ENCODE measurements around the gene ST6GALNAC5. TPM values are rescaled to one million over a fixed set of nuclear protein-coding genes. Genes with fewer than 3 reads are reported as not detected.

The ST6GALNAC5 gene
- total and polyA plus RNA-seq, 2 donors (not counting 3 experiments of a cell fraction or from before 2014, with no cell fraction given): not detected

GRCh38 chr1:77039739-77040138 lies 172.5 kb downstream of the ST6GALNAC5 start:
- H3K9ac ChIP-seq (replicated peaks; ENCODE audit: extremely low read depth, insufficient read depth, low read length): no peak overlapping the region
- no peak overlapping the region for H3K4me2 ChIP-seq (ENCODE audit: insufficient read depth, low read length)
- intact Hi-C loops (cut with micrococcal nuclease): no loop called here
- H3K79me2 ChIP-seq (ENCODE audit: control insufficient read depth, insufficient read depth, low read length): no peaks in the 10 kb centered on the region
- no TSS peak for BruUV-seq (replicated peaks)
- no peak overlapping the region for H3K4me3 ChIP-seq (replicated peaks in 1 of 3; ENCODE audit: insufficient read depth in 1 of 3, low read depth in 1 of 3, low read length in 3 of 3)
- H3K9me1 ChIP-seq (replicated peaks; ENCODE audit: control insufficient read depth, extremely low read depth, insufficient read depth, low read length): no peaks in the 10 kb centered on the region
- no peak for DNase-seq (ENCODE audit: low read depth, low spot score)
- H3K4me1 ChIP-seq (ENCODE audit: control insufficient read depth, extremely low read depth, insufficient read depth, low read length): no peaks in the 10 kb centered on the region
- no peaks in the 10 kb centered on the region for H3K9me3 ChIP-seq (replicated peaks; ENCODE audit: control insufficient read depth, insufficient read depth, low read length)
- no peak overlapping the region for H3K27ac ChIP-seq (ENCODE audit: insufficient read depth, low read depth, low read length)
- no peak overlapping the region for H2AFZ ChIP-seq (ENCODE audit: low read depth, low read length)
- no peaks in the 10 kb centered on the region for H4K20me1 ChIP-seq (replicated peaks; ENCODE audit: control insufficient read depth, extremely low read depth, insufficient read depth, low read length)
- CTCF ChIA-PET: no interaction called here
- no peak for FAIRE-seq
- dilution Hi-C loops (cut with MboI; ENCODE audit: extremely low pct_ligation_motif_present, low sequenced_read_pairs): no loop called here
- no peaks in the 10 kb centered on the region for H3K36me3 ChIP-seq (ENCODE audit: control insufficient read depth in 2 of 2, extremely low read depth in 1 of 2, insufficient read depth in 2 of 2, low read length in 2 of 2)
- no peak for TF ChIP-seq MYC (IDR thresholded peaks at IDR 0.05; ENCODE audit: low read depth, low read length)
- no peak for TF ChIP-seq GATA2 (IDR thresholded peaks at IDR 0.05; ENCODE audit: insufficient read depth, insufficient read length, low read depth, low read length)
- no peak for TF ChIP-seq EZH2 (IDR thresholded peaks at IDR 0.05; ENCODE audit: borderline replicate concordance, low read depth, low read length, severe bottlenecking)
- no peak for TF ChIP-seq CTCF (IDR thresholded peaks at IDR 0.05; ENCODE audit: extremely low read depth in 1 of 2, insufficient read depth in 1 of 2, low read depth in 1 of 2, low read length in 2 of 2)
- no peak for TF ChIP-seq POLR2AphosphoS5 (IDR thresholded peaks at IDR 0.05; ENCODE audit: insufficient read depth, low read depth, low read length)
- no peaks in the 10 kb centered on the region for H3K27me3 ChIP-seq (ENCODE audit: control insufficient read depth in 2 of 2, insufficient read depth in 2 of 2, low read length in 2 of 2)
- POLR2A ChIA-PET: no interaction called here

DNA sequence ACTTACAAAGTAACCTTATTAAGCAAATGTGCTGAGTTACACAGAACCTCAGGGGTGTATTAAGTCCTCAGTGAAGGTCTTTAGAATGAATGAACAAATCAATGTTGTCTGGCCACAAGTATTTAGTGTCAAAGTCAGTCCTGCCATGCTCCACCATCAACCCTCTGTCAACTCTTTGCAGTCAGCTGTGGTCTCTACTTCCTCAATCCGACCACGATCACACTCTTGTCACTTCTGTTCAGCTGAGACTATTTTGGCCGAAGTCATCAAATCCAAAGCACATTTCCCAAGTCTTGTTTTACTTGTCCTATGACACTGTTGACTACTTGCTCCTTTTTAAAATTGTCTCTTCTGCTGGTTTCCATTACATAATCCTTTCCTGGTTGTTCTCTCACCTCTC lies 173.5 kb downstream of the ST6GALNAC5 start:
- dilution Hi-C loops (cut with MboI; ENCODE audit: extremely low pct_ligation_motif_present, low sequenced_read_pairs): no loop called here

More for the DNA sequence above, 173.5 kb downstream of the ST6GALNAC5 start:
- H3K36me3 ChIP-seq (ENCODE audit: control insufficient read depth in 2 of 2, extremely low read depth in 1 of 2, insufficient read depth in 2 of 2, low read length in 2 of 2): no peaks in the 10 kb centered on the region
- TF ChIP-seq POLR2AphosphoS5 (IDR thresholded peaks at IDR 0.05; ENCODE audit: insufficient read depth, low read depth, low read length) (no peak), JUN (IDR thresholded peaks at IDR 0.05; ENCODE audit: borderline replicate concordance, insufficient read depth, insufficient read length, low read depth) (no peak), EZH2 (IDR thresholded peaks at IDR 0.05; ENCODE audit: borderline replicate concordance, low read depth, low read length, severe bottlenecking) (no peak), POLR2A (IDR thresholded peaks at IDR 0.05; ENCODE audit: low read depth, low read length) (no peak), CTCF (IDR thresholded peaks at IDR 0.05; ENCODE audit: extremely low read depth in 1 of 2, insufficient read depth in 1 of 2, low read depth in 1 of 2, low read length in 2 of 2) (no peak)
- no peaks in the 10 kb centered on the region for H3K9me1 ChIP-seq (replicated peaks; ENCODE audit: control insufficient read depth, extremely low read depth, insufficient read depth, low read length)
- DNase-seq (ENCODE audit: low read depth, low spot score) (no peak), FAIRE-seq (no peak)
- CTCF ChIA-PET: no interaction called here
- H3K27me3 ChIP-seq (ENCODE audit: control insufficient read depth in 2 of 2, insufficient read depth in 2 of 2, low read length in 2 of 2): no peaks in the 10 kb centered on the region
- no peaks in the 10 kb centered on the region for H3K79me2 ChIP-seq (ENCODE audit: control insufficient read depth, insufficient read depth, low read length)
- H3K4me1 ChIP-seq (ENCODE audit: control insufficient read depth, extremely low read depth, insufficient read depth, low read length): no peaks in the 10 kb centered on the region
- no peaks in the 10 kb centered on the region for H3K9me3 ChIP-seq (replicated peaks; ENCODE audit: control insufficient read depth, insufficient read depth, low read length)
- no peak overlapping the region for H3K4me3 ChIP-seq (replicated peaks in 1 of 3; ENCODE audit: insufficient read depth in 1 of 3, low read depth in 1 of 3, low read length in 3 of 3)
- POLR2A ChIA-PET: no interaction called here
- H2AFZ ChIP-seq (ENCODE audit: low read depth, low read length): no peak overlapping the region
- H3K4me2 ChIP-seq (ENCODE audit: insufficient read depth, low read length): no peak overlapping the region
- H3K27ac ChIP-seq (ENCODE audit: insufficient read depth, low read depth, low read length): no peak overlapping the region
- no TSS peak for BruUV-seq (replicated peaks)
- no peaks in the 10 kb centered on the region for H4K20me1 ChIP-seq (replicated peaks; ENCODE audit: control insufficient read depth, extremely low read depth, insufficient read depth, low read length)
- H3K9ac ChIP-seq (replicated peaks; ENCODE audit: extremely low read depth, insufficient read depth, low read length): no peak overlapping the region
- intact Hi-C loops (cut with micrococcal nuclease): no loop called here

Measured in endothelial cell of umbilical vein (primary cell).